Measurements from ENCODE around the gene ITGAD. TPM values are rescaled to one million over a fixed set of nuclear protein-coding genes. Genes with fewer than 3 reads are reported as not detected.

The ITGAD gene
- total RNA-seq, 1 donor from 2014 or later: not detected

GRCh38 chr16:31402687-31403086 is 9.6 kb downstream of the ITGAD start:
- DNase-seq (ENCODE audit: low read depth): no peak
- TF ChIP-seq CTCF (conservative IDR thresholded peaks at IDR 0.05; ENCODE audit: low read depth, low read length): no peak
- H3K4me3 ChIP-seq (ENCODE audit: low read depth, low read length): no peak overlapping the region

- DNase-seq (ENCODE audit: low read depth): no peak
- H3K4me3 ChIP-seq (ENCODE audit: low read depth, low read length): no peak overlapping the region
- TF ChIP-seq CTCF (conservative IDR thresholded peaks at IDR 0.05; ENCODE audit: low read depth, low read length): no peak
These were observed 10.6 kb downstream of the ITGAD start for GRCh38 chr16:31403590-31404352.

GRCh38 chr16:31404353-31405064 is 11.4 kb downstream of the ITGAD start:
- no peak overlapping the region for H3K4me3 ChIP-seq (ENCODE audit: low read depth, low read length)
- no peak for DNase-seq (ENCODE audit: low read depth)
- TF ChIP-seq CTCF (conservative IDR thresholded peaks at IDR 0.05; ENCODE audit: low read depth, low read length): no peak

- H3K4me3 ChIP-seq (ENCODE audit: low read depth, low read length): no peak overlapping the region
- TF ChIP-seq CTCF (conservative IDR thresholded peaks at IDR 0.05; ENCODE audit: low read depth, low read length): no peak
- DNase-seq (ENCODE audit: low read depth): no peak
These were observed 14.3 kb downstream of the ITGAD start for GRCh38 chr16:31407406-31407805.

- TF ChIP-seq CTCF (conservative IDR thresholded peaks at IDR 0.05; ENCODE audit: low read depth, low read length): no peak
- no peak overlapping the region for H3K4me3 ChIP-seq (ENCODE audit: low read depth, low read length)
- DNase-seq (ENCODE audit: low read depth): no peak
These were observed 16.3 kb downstream of the ITGAD start for GRCh38 chr16:31409433-31409832.

- no peak overlapping the region for H3K4me3 ChIP-seq (ENCODE audit: low read depth, low read length)
- DNase-seq (ENCODE audit: low read depth): no peak
- TF ChIP-seq CTCF (conservative IDR thresholded peaks at IDR 0.05; ENCODE audit: low read depth, low read length): no peak
These were observed 16.9 kb downstream of the ITGAD start for GRCh38 chr16:31410082-31410481.

Data from epithelial cell of proximal tubule (primary cell).